ENCODE results near the gene VIPR2. TPM values are rescaled to one million over a fixed set of nuclear protein-coding genes. Genes with fewer than 3 reads are reported as not detected.

The VIPR2 gene
- total and polyA plus RNA-seq, 4 donors, result 0.02 to 0.91 (median 0.73) TPM

DNA sequence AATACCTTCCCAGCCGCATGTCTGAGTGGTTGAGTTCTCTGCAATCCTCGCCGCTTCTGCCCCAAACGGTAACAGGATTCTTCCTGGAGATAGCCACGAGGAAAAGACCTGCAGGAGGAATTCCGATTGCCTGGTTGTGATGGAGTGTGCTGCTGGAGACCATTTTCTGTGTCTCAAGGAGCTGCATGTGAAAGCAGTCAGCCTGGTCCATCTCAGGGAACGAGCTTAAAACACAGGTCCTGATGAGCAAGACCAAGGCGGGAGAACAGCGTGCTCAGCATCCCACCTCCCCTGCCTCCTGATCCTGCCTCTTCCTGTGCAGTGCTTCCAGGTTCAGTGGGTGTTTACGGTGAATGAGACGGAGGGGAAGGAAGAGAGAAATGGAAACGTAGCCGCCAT lies 26.5 kb downstream of the VIPR2 start:
- WGBS, 2 donors, result 69 to 72% methylated on average over 13 of the region's 13 CpGs
- Histone ChIP-seq H3K27ac (ENCODE audit: low read depth in 1 of 2, low read length in 1 of 2) (no peak overlapping the region), H3K4me3 (no peak overlapping the region), H3K4me1 (ENCODE audit: control insufficient read depth in 5 of 5, insufficient read depth in 5 of 5, low read length in 5 of 5) (peaks cover 0 to 5% (median 0%) of the 10 kb centered on the region in 5 donors), H3K27me3 (ENCODE audit: control insufficient read depth in 3 of 3, insufficient read depth in 3 of 3, low read length in 2 of 3) (peaks cover 0 to 21% (median 19%) of the 10 kb centered on the region in 3 donors), H3K9me3 (ENCODE audit: control insufficient read depth in 4 of 4, insufficient read depth in 3 of 4, low read length in 3 of 4) (no peaks in the 10 kb centered on the region), H3K9ac (ENCODE audit: insufficient read depth in 1 of 2, low read length in 2 of 2) (no peak overlapping the region), H3K36me3 (ENCODE audit: control insufficient read depth in 4 of 4, insufficient read depth in 4 of 4, low read length in 4 of 4) (no peaks in the 10 kb centered on the region)
- DNase-seq (no peak), ATAC-seq (ENCODE audit: insufficient read depth, low FRiP score) (no peak)
- TF ChIP-seq CTCF (IDR thresholded peaks at IDR 0.05; ENCODE audit: control extremely low read depth, extremely low read depth), result no peak

- whole genome bisulfite sequencing, 2 donors, result 62 to 63% methylated on average over 17 of the region's 17 CpGs
- Histone ChIP-seq H3K9me3 (ENCODE audit: control insufficient read depth in 4 of 4, insufficient read depth in 3 of 4, low read length in 3 of 4) (no peaks in the 10 kb centered on the region), H3K4me1 (ENCODE audit: control insufficient read depth in 5 of 5, insufficient read depth in 5 of 5, low read length in 5 of 5) (peaks cover 0 to 7% (median 0%) of the 10 kb centered on the region in 5 donors), H3K27me3 (ENCODE audit: control insufficient read depth in 3 of 3, insufficient read depth in 3 of 3, low read length in 2 of 3) (peaks cover 0 to 26% (median 25%) of the 10 kb centered on the region in 3 donors), H3K4me3 (no peak overlapping the region), H3K36me3 (ENCODE audit: control insufficient read depth in 4 of 4, insufficient read depth in 4 of 4, low read length in 4 of 4) (no peaks in the 10 kb centered on the region), H3K27ac (ENCODE audit: low read depth in 1 of 2, low read length in 1 of 2) (no peak overlapping the region), H3K9ac (ENCODE audit: insufficient read depth in 1 of 2, low read length in 2 of 2) (no peak overlapping the region)
- DNase-seq (peak in 1 of 3 donors; percentile 20), ATAC-seq (ENCODE audit: insufficient read depth, low FRiP score) (no peak)
- TF ChIP-seq CTCF (IDR thresholded peaks at IDR 0.05; ENCODE audit: control extremely low read depth, extremely low read depth), result no peak
These were observed 27.1 kb downstream of the VIPR2 start for GRCh38 chr7:159117366-159118196.

DNA sequence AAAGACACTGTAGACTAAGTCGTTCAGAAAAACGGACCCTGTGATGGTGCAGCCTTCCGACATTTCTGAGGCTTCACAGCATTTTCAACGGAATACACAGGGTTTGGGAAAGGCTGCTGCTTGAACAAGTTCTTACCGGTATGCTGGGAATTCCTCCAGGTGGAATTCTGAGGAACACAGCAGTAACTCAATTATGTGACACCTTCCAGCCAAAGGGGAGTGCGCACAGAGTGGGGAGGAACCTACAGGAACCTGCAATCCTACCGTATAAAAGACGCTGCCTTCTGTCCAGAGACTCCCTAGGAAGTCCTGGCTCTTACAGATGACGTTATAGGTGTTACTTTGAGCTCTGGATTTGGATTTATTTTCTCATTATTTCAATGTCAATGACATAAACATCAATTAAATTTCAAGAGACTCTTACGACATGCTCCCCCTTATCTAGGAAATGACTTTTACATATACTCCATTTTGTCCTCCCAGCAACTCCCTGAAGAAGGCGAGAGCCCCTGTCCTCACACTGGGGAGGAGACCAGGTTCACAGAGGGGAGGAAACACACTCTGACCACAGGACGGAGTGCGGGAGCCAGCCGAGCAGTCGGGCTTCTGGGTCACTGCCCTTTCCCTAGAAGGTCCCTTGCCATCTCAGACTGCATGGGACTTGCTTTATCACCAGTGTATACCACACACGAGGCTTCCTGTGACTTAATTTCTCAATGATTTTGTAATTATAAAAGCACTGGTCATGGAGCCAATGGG lies 27.9 kb downstream of the VIPR2 start:
- Histone ChIP-seq H3K36me3 (ENCODE audit: control insufficient read depth in 4 of 4, insufficient read depth in 4 of 4, low read length in 4 of 4) (no peaks in the 10 kb centered on the region), H3K9ac (ENCODE audit: insufficient read depth in 1 of 2, low read length in 2 of 2) (no peak overlapping the region), H3K9me3 (ENCODE audit: control insufficient read depth in 4 of 4, insufficient read depth in 3 of 4, low read length in 3 of 4) (no peaks in the 10 kb centered on the region), H3K27ac (ENCODE audit: low read depth in 1 of 2, low read length in 1 of 2) (no peak overlapping the region), H3K27me3 (ENCODE audit: control insufficient read depth in 3 of 3, insufficient read depth in 3 of 3, low read length in 2 of 3) (peaks cover 0 to 33% (median 29%) of the 10 kb centered on the region in 3 donors), H3K4me1 (ENCODE audit: control insufficient read depth in 5 of 5, insufficient read depth in 5 of 5, low read length in 5 of 5) (peaks cover 0 to 14% (median 0%) of the 10 kb centered on the region in 5 donors), H3K4me3 (no peak overlapping the region)
- no peak for DNase-seq
- no peak for TF ChIP-seq CTCF (IDR thresholded peaks at IDR 0.05; ENCODE audit: control extremely low read depth, extremely low read depth)
- 75 to 81% methylated on average over 16 of the region's 16 CpGs for WGBS, 2 donors
- ATAC-seq (ENCODE audit: insufficient read depth, low FRiP score), result no peak

Data from lung (tissue), 12 donors.